Stimulated activated CD8-positive, alpha-beta memory T cell treated with anti-CD3 and anti-CD28 coated beads, Interleukin-2, amount 100 ng/mL, for 48 hours (primary cell): ENCODE data around the gene CCDC93.
"Not testable (repeated sequence)": the region's sequence is repeated elsewhere in the genome, so short reads cannot be mapped to it uniquely, and the experiment has no call there.

Experiments
- DNase-seq, 2 donors: peaks; one replicate each; pipeline ENCODE4 v3.0.0-alpha.2; 2020; ENCODE audit warnings: low read depth in 2 of 2

CCDC93 gene

GRCh38 chr2:118046634-118047210 lies 32.9 kb upstream of the CCDC93 start:
- no peak for DNase-seq

GRCh38 chr2:118045286-118045685 lies 31.4 kb upstream of the CCDC93 start:
- no peak for DNase-seq

- DNase-seq: no peak
Measured at GRCh38 chr2:118044854-118045253, 31.0 kb upstream of the CCDC93 start.

GRCh38 chr2:118044103-118044716 lies 30.3 kb upstream of the CCDC93 start:
- no peak for DNase-seq

GRCh38 chr2:118040891-118041290 lies 27.0 kb upstream of the CCDC93 start:
- DNase-seq: no peak

GRCh38 chr2:118032169-118033013 lies 18.5 kb upstream of the CCDC93 start:
- DNase-seq: no peak

GRCh38 chr2:118031566-118031965 lies 17.7 kb upstream of the CCDC93 start:
- no peak for DNase-seq

- DNase-seq: no peak
Measured at GRCh38 chr2:118029025-118029424, 15.2 kb upstream of the CCDC93 start.

- no peak for DNase-seq
Measured at GRCh38 chr2:118021356-118021755, 7.5 kb upstream of the CCDC93 start.

- DNase-seq: no peak
Measured at GRCh38 chr2:118019821-118020220, 6.0 kb upstream of the CCDC93 start.

- DNase-seq: no peak
Measured at GRCh38 chr2:118016911-118017310, 3.0 kb upstream of the CCDC93 start.

GRCh38 chr2:118015761-118016160 lies 1.9 kb upstream of the CCDC93 start:
- not testable (repeated sequence) for DNase-seq

- DNase-seq: no peak
Measured at GRCh38 chr2:118014492-118014824, 588 bp upstream of the CCDC93 start.

- DNase-seq: peak in 1 of 2 donors; percentile 25
Measured at GRCh38 chr2:118013221-118013723, 598 bp downstream of the CCDC93 start.

- DNase-seq: no peak
Measured at GRCh38 chr2:118012778-118013177, 1.1 kb downstream of the CCDC93 start.

- no peak for DNase-seq
Measured at GRCh38 chr2:118010473-118010872, 3.4 kb downstream of the CCDC93 start.

- DNase-seq: no peak
Measured at GRCh38 chr2:118006861-118007260, 7.0 kb downstream of the CCDC93 start.

- no peak for DNase-seq
Measured at GRCh38 chr2:118006326-118006725, 7.5 kb downstream of the CCDC93 start.

GRCh38 chr2:118003396-118003824 lies 10.5 kb downstream of the CCDC93 start:
- no peak for DNase-seq

GRCh38 chr2:118000041-118000440 lies 13.8 kb downstream of the CCDC93 start:
- no peak for DNase-seq

- DNase-seq: no peak
Measured at GRCh38 chr2:117997872-117998454, 15.9 kb downstream of the CCDC93 start.

- no peak for DNase-seq
Measured at GRCh38 chr2:117996525-117996924, 17.3 kb downstream of the CCDC93 start.
